ENCODE measurements around the gene YIPF5. TPM values are rescaled to one million over a fixed set of nuclear protein-coding genes. Genes with fewer than 3 reads are reported as not detected.

The YIPF5 gene
- polyA plus RNA-seq, 4 donors, result 52.8 to 74.5 (median 60.3) TPM

GRCh38 chr5:144183254-144183889 lies 12.9 kb upstream of the YIPF5 start:
- DNase-seq (ENCODE audit: low read depth in 4 of 4, low spot score in 2 of 4), result no peak

- DNase-seq (ENCODE audit: low read depth in 4 of 4, low spot score in 2 of 4), result no peak
These were observed 8.8 kb upstream of the YIPF5 start for GRCh38 chr5:144179226-144179625.

- DNase-seq (ENCODE audit: low read depth in 4 of 4, low spot score in 2 of 4), result no peak
These were observed 7.1 kb upstream of the YIPF5 start for GRCh38 chr5:144177548-144177947.

- DNase-seq (ENCODE audit: low read depth in 4 of 4, low spot score in 2 of 4), result no peak
These were observed 3.3 kb upstream of the YIPF5 start for GRCh38 chr5:144173766-144174165.

- no peak for DNase-seq (ENCODE audit: low read depth in 4 of 4, low spot score in 2 of 4)
These were observed 569 bp downstream of the YIPF5 start for GRCh38 chr5:144169904-144170275.

GRCh38 chr5:144167998-144168397 lies 2.5 kb downstream of the YIPF5 start:
- DNase-seq (ENCODE audit: low read depth in 4 of 4, low spot score in 2 of 4), result no peak

- no peak for DNase-seq (ENCODE audit: low read depth in 4 of 4, low spot score in 2 of 4)
These were observed 3.8 kb downstream of the YIPF5 start for GRCh38 chr5:144166696-144167095.

GRCh38 chr5:144162686-144163085 lies 7.8 kb downstream of the YIPF5 start:
- DNase-seq (ENCODE audit: low read depth in 4 of 4, low spot score in 2 of 4), result no peak

- no peak for DNase-seq (ENCODE audit: low read depth in 4 of 4, low spot score in 2 of 4)
These were observed 13.7 kb downstream of the YIPF5 start for GRCh38 chr5:144156767-144157171.

- DNase-seq (ENCODE audit: low read depth in 4 of 4, low spot score in 2 of 4), result no peak
These were observed 19.4 kb downstream of the YIPF5 start for GRCh38 chr5:144151026-144151425.

GRCh38 chr5:144144956-144145751 lies 25.3 kb downstream of the YIPF5 start:
- no peak for DNase-seq (ENCODE audit: low read depth in 4 of 4, low spot score in 2 of 4)

- DNase-seq (ENCODE audit: low read depth in 4 of 4, low spot score in 2 of 4), result no peak
These were observed 26.8 kb downstream of the YIPF5 start for GRCh38 chr5:144143625-144144024.

GRCh38 chr5:144142824-144143162 lies 27.7 kb downstream of the YIPF5 start:
- no peak for DNase-seq (ENCODE audit: low read depth in 4 of 4, low spot score in 2 of 4)

GRCh38 chr5:144142139-144142823 lies 28.2 kb downstream of the YIPF5 start:
- no peak for DNase-seq (ENCODE audit: low read depth in 4 of 4, low spot score in 2 of 4)

GRCh38 chr5:144141585-144141984 lies 28.9 kb downstream of the YIPF5 start:
- no peak for DNase-seq (ENCODE audit: low read depth in 4 of 4, low spot score in 2 of 4)

GRCh38 chr5:144139586-144139985 lies 30.9 kb downstream of the YIPF5 start:
- no peak for DNase-seq (ENCODE audit: low read depth in 4 of 4, low spot score in 2 of 4)

- DNase-seq (ENCODE audit: low read depth in 4 of 4, low spot score in 2 of 4), result no peak
These were observed 35.2 kb downstream of the YIPF5 start for GRCh38 chr5:144135113-144135762.

- DNase-seq (ENCODE audit: low read depth in 4 of 4, low spot score in 2 of 4), result no peak
These were observed 36.1 kb downstream of the YIPF5 start for GRCh38 chr5:144134194-144134826.

GRCh38 chr5:144133050-144133633 lies 37.3 kb downstream of the YIPF5 start:
- DNase-seq (ENCODE audit: low read depth in 4 of 4, low spot score in 2 of 4), result no peak

GRCh38 chr5:144131261-144131660 lies 39.2 kb downstream of the YIPF5 start:
- DNase-seq (ENCODE audit: low read depth in 4 of 4, low spot score in 2 of 4), result no peak
